GM23338 (cell line): ENCODE data around the gene HOMER1. TPM values are rescaled to one million over a fixed set of nuclear protein-coding genes. Genes with fewer than 3 reads are reported as not detected.

Experiments
- ATAC-seq: fragments of 200-7000 bp; cut with Tn5 transposase; 3 replicates; pipeline ENCODE4 v1.9.1; 2020
- DNase-seq: peaks from one replicate; pipeline ENCODE4 v3.0.0-alpha.2; 2015; ENCODE audit warnings: low spot score
- H2AFZ ChIP-seq: fragments of 200-600 bp; sonication (generic); 2 replicates; pipeline ENCODE4 v1.8.0; 2016; ENCODE audit warnings: antibody characterized with exemption, mild to moderate bottlenecking, moderate library complexity
- H3F3A ChIP-seq: fragments of 200-600 bp; sonication (generic); replicated peaks from 2 replicates; pipeline ENCODE4 v1.8.0; 2017; ENCODE audit warnings: antibody characterized with exemption, mixed run types, low read depth
- H3K27ac ChIP-seq: fragments of 200-600 bp; sonication (generic); 2 replicates; pipeline ENCODE4 v1.6.1; 2016; ENCODE audit warnings: low read depth
- H3K27me3 ChIP-seq: fragments of 200-600 bp; sonication (generic); 2 replicates; pipeline ENCODE4 v1.8.0; 2016; ENCODE audit warnings: mild to moderate bottlenecking, mixed run types, moderate library complexity; ENCODE audit not compliant: insufficient read depth
- H3K36me3 ChIP-seq: fragments of 200-600 bp; sonication (generic); 2 replicates; pipeline ENCODE4 v1.8.0; 2016; ENCODE audit warnings: mild to moderate bottlenecking; ENCODE audit not compliant: insufficient read depth
- H3K4me1 ChIP-seq: fragments of 200-600 bp; sonication (generic); 2 replicates; pipeline ENCODE4 v1.8.0; 2016; ENCODE audit warnings: mild to moderate bottlenecking, moderate library complexity; ENCODE audit not compliant: insufficient read depth
- H3K4me2 ChIP-seq: fragments of 200-600 bp; sonication (generic); 2 replicates; pipeline ENCODE4 v1.7.1; 2017; ENCODE audit warnings: mixed run types
- H3K4me3 ChIP-seq: fragments of 200-600 bp; sonication (generic); 2 replicates; pipeline ENCODE4 v1.6.1; 2016; ENCODE audit warnings: mixed run types
- H3K79me2 ChIP-seq: fragments of 200-600 bp; sonication (generic); replicated peaks from 2 replicates; pipeline ENCODE4 v1.8.0; 2017; ENCODE audit warnings: mild to moderate bottlenecking; ENCODE audit not compliant: insufficient read depth
- H3K9me2 ChIP-seq: fragments of 200-600 bp; sonication (generic); 2 replicates; pipeline ENCODE4 v1.8.0; 2017; ENCODE audit not compliant: insufficient read depth
- H4K20me1 ChIP-seq: fragments of 200-600 bp; sonication (generic); replicated peaks from 2 replicates; pipeline ENCODE4 v1.8.0; 2017; ENCODE audit warnings: mild to moderate bottlenecking; ENCODE audit not compliant: insufficient read depth
- H3K27ac Mint-ChIP-seq: 2 replicates; pipeline ENCODE4 v1.8.0; 2020; ENCODE audit warnings: inconsistent platforms, mild to moderate bottlenecking, moderate library complexity, mixed read lengths
- H3K27me3 Mint-ChIP-seq: 3 replicates; pipeline ENCODE4 v1.8.0; 2022; ENCODE audit warnings: low read depth, mild to moderate bottlenecking, moderate library complexity, mixed read lengths, inconsistent platforms; ENCODE audit not compliant: insufficient read depth, poor library complexity
- H3K36me3 Mint-ChIP-seq: 3 replicates; pipeline ENCODE4 v1.8.0; 2021; ENCODE audit warnings: low read depth, mild to moderate bottlenecking, inconsistent platforms, moderate library complexity, mixed read lengths
- H3K4me1 Mint-ChIP-seq: 3 replicates; pipeline ENCODE4 v1.8.0; 2020; ENCODE audit warnings: mild to moderate bottlenecking, inconsistent platforms, mixed read lengths
- H3K4me3 Mint-ChIP-seq: 3 replicates; pipeline ENCODE4 v1.8.0; 2021; ENCODE audit warnings: moderate library complexity, mild to moderate bottlenecking, inconsistent platforms, mixed read lengths
- H3K9me3 Mint-ChIP-seq: 3 replicates; pipeline ENCODE4 v1.8.0; 2020; ENCODE audit warnings: moderate library complexity, mild to moderate bottlenecking, inconsistent platforms, mixed read lengths
- CREB1 ChIP-seq: fragments of 250-450 bp; sonication (Bioruptor Pico); IDR thresholded peaks from 2 replicates; pipeline ENCODE4 v1.5.0; 2020; ENCODE audit warnings: low read depth, mild to moderate bottlenecking, moderate library complexity
- CTCF ChIP-seq, 2 experiments: fragments of 200-600 bp in 1 of 2; sonication (generic) in 1 of 2; conservative IDR thresholded peaks; 2 replicates each; pipeline versions ENCODE4 v1.5.1 to v1.6.1; 2016 to 2017; ENCODE audit warnings: antibody characterized with exemption in 2 of 2, low read depth in 2 of 2, mild to moderate bottlenecking in 2 of 2, moderate library complexity in 1 of 2
- ETS1 ChIP-seq: IDR thresholded peaks from 2 replicates; pipeline ENCODE4 v1.6.1; 2016; ENCODE audit warnings: antibody characterized with exemption
- EZH2 ChIP-seq: fragments of 200-600 bp; sonication (generic); IDR thresholded peaks from one replicate; pipeline ENCODE4 v1.8.0; 2017; ENCODE audit warnings: antibody characterized with exemption, mild to moderate bottlenecking, low read depth; ENCODE audit not compliant: unreplicated experiment
- JUNB ChIP-seq: IDR thresholded peaks from one replicate; pipeline ENCODE4 v1.6.1; 2016; ENCODE audit warnings: antibody characterized with exemption; ENCODE audit not compliant: unreplicated experiment
- NANOG ChIP-seq: IDR thresholded peaks from 2 replicates; pipeline ENCODE4 v1.6.1; 2016; ENCODE audit warnings: antibody characterized with exemption, borderline replicate concordance
- POLR2AphosphoS5 ChIP-seq: IDR thresholded peaks from 2 replicates; pipeline ENCODE4 v1.6.1; 2016; ENCODE audit warnings: antibody characterized with exemption, low read depth
- ZNF114 ChIP-seq: fragments of 250-450 bp; sonication (Bioruptor Pico); IDR thresholded peaks from 2 replicates; pipeline ENCODE4 v1.5.0; 2020; ENCODE audit warnings: mild to moderate bottlenecking, moderate library complexity
- ZNF331 ChIP-seq: fragments of 250-450 bp; sonication (Bioruptor Pico); IDR thresholded peaks from 2 replicates; pipeline ENCODE4 v1.5.0; 2020; ENCODE audit warnings: low read depth, mild to moderate bottlenecking, moderate library complexity
- polyA plus RNA-seq: library from polyadenylated mRNA; unstranded; fragments of >200 nt; fragmentation: Nextera tagmentation; extraction: Ambion mirVana; gene quantifications from 2 replicates; pipeline ENCODE4 v1.2.1, GENCODE V29; 2016
- total RNA-seq: library from RNA; depleted of rRNA; stranded (reverse); fragments of >200 nt; shearing (Covaris generic); gene quantifications from 2 replicates; pipeline ENCODE4 v1.2.3, GENCODE V29; 2014
- TF ChIP-seq, protein P1 (sequence below): IDR thresholded peaks from one replicate; pipeline ENCODE4 v1.6.1; 2018; ENCODE audit warnings: antibody characterized with exemption; ENCODE audit not compliant: unreplicated experiment

Gene HOMER1
- total and polyA plus RNA-seq, 2 experiments from 2014 or later, result 45.1 to 80.3 TPM

- no peak overlapping the region for H3K4me3 ChIP-seq
- no peaks in the 10 kb centered on the region for H3K79me2 ChIP-seq
- 0 out of 2 replicates have a peak, but pooled peaks cover 5% of the 10 kb centered on the region for H3K9me2 ChIP-seq
- no peaks in the 10 kb centered on the region for H3F3A ChIP-seq
- no peak for ATAC-seq
- H4K20me1 ChIP-seq, result no peaks in the 10 kb centered on the region
- Mint-ChIP-seq H3K27me3 (peaks cover 4% of the 10 kb centered on the region), H3K36me3 (peaks cover 18% of the 10 kb centered on the region), H3K4me1 (no peaks in the 10 kb centered on the region), H3K9me3 (peaks cover 25% of the 10 kb centered on the region), H3K4me3 (no peak overlapping the region), H3K27ac (no peak overlapping the region)
- no peaks in the 10 kb centered on the region for H3K4me1 ChIP-seq
- TF ChIP-seq JUNB, result no peak
- no peak for TF ChIP-seq ZNF114 (CRISPR knock-in tag)
- no peak for TF ChIP-seq NANOG
- no peak for TF ChIP-seq EZH2
- TF ChIP-seq, protein P1, sequence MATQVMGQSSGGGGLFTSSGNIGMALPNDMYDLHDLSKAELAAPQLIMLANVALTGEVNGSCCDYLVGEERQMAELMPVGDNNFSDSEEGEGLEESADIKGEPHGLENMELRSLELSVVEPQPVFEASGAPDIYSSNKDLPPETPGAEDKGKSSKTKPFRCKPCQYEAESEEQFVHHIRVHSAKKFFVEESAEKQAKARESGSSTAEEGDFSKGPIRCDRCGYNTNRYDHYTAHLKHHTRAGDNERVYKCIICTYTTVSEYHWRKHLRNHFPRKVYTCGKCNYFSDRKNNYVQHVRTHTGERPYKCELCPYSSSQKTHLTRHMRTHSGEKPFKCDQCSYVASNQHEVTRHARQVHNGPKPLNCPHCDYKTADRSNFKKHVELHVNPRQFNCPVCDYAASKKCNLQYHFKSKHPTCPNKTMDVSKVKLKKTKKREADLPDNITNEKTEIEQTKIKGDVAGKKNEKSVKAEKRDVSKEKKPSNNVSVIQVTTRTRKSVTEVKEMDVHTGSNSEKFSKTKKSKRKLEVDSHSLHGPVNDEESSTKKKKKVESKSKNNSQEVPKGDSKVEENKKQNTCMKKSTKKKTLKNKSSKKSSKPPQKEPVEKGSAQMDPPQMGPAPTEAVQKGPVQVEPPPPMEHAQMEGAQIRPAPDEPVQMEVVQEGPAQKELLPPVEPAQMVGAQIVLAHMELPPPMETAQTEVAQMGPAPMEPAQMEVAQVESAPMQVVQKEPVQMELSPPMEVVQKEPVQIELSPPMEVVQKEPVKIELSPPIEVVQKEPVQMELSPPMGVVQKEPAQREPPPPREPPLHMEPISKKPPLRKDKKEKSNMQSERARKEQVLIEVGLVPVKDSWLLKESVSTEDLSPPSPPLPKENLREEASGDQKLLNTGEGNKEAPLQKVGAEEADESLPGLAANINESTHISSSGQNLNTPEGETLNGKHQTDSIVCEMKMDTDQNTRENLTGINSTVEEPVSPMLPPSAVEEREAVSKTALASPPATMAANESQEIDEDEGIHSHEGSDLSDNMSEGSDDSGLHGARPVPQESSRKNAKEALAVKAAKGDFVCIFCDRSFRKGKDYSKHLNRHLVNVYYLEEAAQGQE, result no peak
- TF ChIP-seq CREB1 (CRISPR knock-in tag), result no peak
- no peak overlapping the region for H3K4me2 ChIP-seq
- H2AFZ ChIP-seq, result no peak overlapping the region
- H3K27me3 ChIP-seq, result no peaks in the 10 kb centered on the region
- no peaks in the 10 kb centered on the region for H3K36me3 ChIP-seq
- H3K27ac ChIP-seq, result no peak overlapping the region
- no peak for DNase-seq
Observed at GRCh38 chr5:79526493-79526892, 12.6 kb upstream of the HOMER1 start.

DNA sequence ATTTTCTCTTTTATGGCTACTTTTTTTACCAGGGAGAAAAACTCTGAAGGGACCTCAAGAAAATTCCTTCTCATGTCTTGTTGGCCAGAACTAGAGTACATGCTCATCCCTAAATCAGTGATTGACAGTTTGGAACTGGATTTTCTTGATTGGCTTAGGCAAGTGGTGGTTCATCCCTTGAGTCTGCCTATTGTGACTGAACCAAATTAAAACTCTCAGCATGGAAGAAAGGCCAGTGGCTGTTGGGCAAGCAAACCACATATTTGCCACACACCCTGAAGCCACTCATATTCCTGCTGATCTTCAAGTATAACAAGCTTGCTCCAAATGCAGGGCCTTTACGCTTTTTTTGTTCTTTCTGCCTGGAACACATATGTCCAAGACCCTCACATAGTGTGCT lies 7.2 kb upstream of the HOMER1 start:
- Histone ChIP-seq H3F3A (no peaks in the 10 kb centered on the region), H3K4me1 (no peaks in the 10 kb centered on the region), H3K36me3 (no peaks in the 10 kb centered on the region), H3K4me3 (no peak overlapping the region), H3K9me2 (0 out of 2 replicates have a peak, but pooled peaks cover 5% of the 10 kb centered on the region), H3K79me2 (no peaks in the 10 kb centered on the region), H3K27ac (no peak overlapping the region), H3K4me2 (no peak overlapping the region), H4K20me1 (no peaks in the 10 kb centered on the region), H3K27me3 (no peaks in the 10 kb centered on the region), H2AFZ (no peak overlapping the region)
- no peak for ATAC-seq
- no peak overlapping the region for H3K27ac Mint-ChIP-seq
- peaks cover 12% of the 10 kb centered on the region for H3K36me3 Mint-ChIP-seq
- peaks cover 13% of the 10 kb centered on the region for H3K4me1 Mint-ChIP-seq
- no peaks in the 10 kb centered on the region for H3K27me3 Mint-ChIP-seq
- peaks cover 19% of the 10 kb centered on the region for H3K9me3 Mint-ChIP-seq
- no peak overlapping the region for H3K4me3 Mint-ChIP-seq
- no peak for DNase-seq
- no peak for TF ChIP-seq ETS1
- no peak for TF ChIP-seq JUNB
- TF ChIP-seq ZNF114 (CRISPR knock-in tag), result no peak
- TF ChIP-seq CTCF (conservative IDR thresholded peaks at IDR 0.05; ENCODE audit: low read depth in 2 of 2), result no peak
- TF ChIP-seq, protein P1, result no peak
- TF ChIP-seq ZNF331 (CRISPR knock-in tag), result no peak
- TF ChIP-seq POLR2AphosphoS5, result no peak
